HEK293 (cell line): ENCODE results near the gene MBNL2.

Experiments used
- CTCF ChIA-PET: fragments of 350-600 bp; formaldehyde crosslinking; extraction: SDS; loops from one replicate; lab custom pipeline; 2021; ENCODE audit warnings: antibody characterized with exemption; lab: Yijun Ruan, JAX
- POLR2A ChIA-PET: fragments of 300-600 bp; formaldehyde crosslinking; extraction: SDS; loops from one replicate; lab custom pipeline; 2020; ENCODE audit warnings: antibody characterized with exemption, inconsistent platforms; lab: Yijun Ruan, JAX
- H3K27ac ChIP-seq: fragments of 200-500 bp; sonication (Bioruptor generic); 2 replicates; pipeline ENCODE4 v1.5.1; 2014; ENCODE audit warnings: low read depth, low read length, control low read depth, inconsistent platforms; ENCODE audit errors: extremely low read depth
- H3K36me3 ChIP-seq, 2 experiments: fragments of 200-500 bp in 1 of 2; sonication (Bioruptor generic) in 1 of 2; 1 replicate in 1 of 2; 2 replicates in 1 of 2; pipeline ENCODE4 v1.5.1; 2014 to 2017; ENCODE audit warnings: inconsistent platforms in 2 of 2, low read length in 2 of 2; ENCODE audit not compliant: control insufficient read depth in 2 of 2, insufficient read depth in 1 of 2
- H3K4me1 ChIP-seq: fragments of 200-500 bp; sonication (Bioruptor generic); 2 replicates; pipeline ENCODE4 v1.5.1; 2014; ENCODE audit warnings: mild to moderate bottlenecking, low read length, inconsistent platforms; ENCODE audit not compliant: control insufficient read depth, insufficient read depth
- H3K4me3 ChIP-seq: 2 replicates; pipeline ENCODE4 v1.5.1; 2011; ENCODE audit warnings: low read depth, mild to moderate bottlenecking, control low read depth, low read length, moderate library complexity
- H3K9me3 ChIP-seq: fragments of 200-500 bp; sonication (Bioruptor generic); 2 replicates; pipeline ENCODE4 v1.5.1; 2014; ENCODE audit warnings: low read depth, low read length, inconsistent platforms; ENCODE audit not compliant: control insufficient read depth, insufficient read depth
- GLI4 ChIP-seq: fragments of 450-650 bp; formaldehyde crosslinking; IDR thresholded peaks from 2 replicates; pipeline ENCODE4 v1.5.1; 2016; ENCODE audit warnings: missing biosample characterization, missing genetic modification characterization
- INSM2 ChIP-seq: fragments of 450-650 bp; formaldehyde crosslinking; IDR thresholded peaks from 2 replicates; pipeline ENCODE4 v1.5.1; 2016; ENCODE audit warnings: missing biosample characterization, missing genetic modification characterization
- KLF16 ChIP-seq: fragments of 450-650 bp; formaldehyde crosslinking; IDR thresholded peaks from 2 replicates; pipeline ENCODE4 v1.5.1; 2017; ENCODE audit warnings: missing biosample characterization, missing genetic modification characterization
- KLF8 ChIP-seq: fragments of 450-650 bp; formaldehyde crosslinking; IDR thresholded peaks from 2 replicates; pipeline ENCODE4 v1.5.1; 2016; ENCODE audit warnings: missing biosample characterization, missing genetic modification characterization
- OSR2 ChIP-seq: fragments of 450-650 bp; formaldehyde crosslinking; IDR thresholded peaks from 2 replicates; pipeline ENCODE4 v1.5.1; 2016; ENCODE audit warnings: missing biosample characterization, missing genetic modification characterization
- SALL2 ChIP-seq: fragments of 450-650 bp; formaldehyde crosslinking; IDR thresholded peaks from 2 replicates; pipeline ENCODE4 v1.5.0; 2017; ENCODE audit warnings: missing biosample characterization, mild to moderate bottlenecking, missing genetic modification characterization, borderline replicate concordance
- TCF7L2 ChIP-seq: IDR thresholded peaks from 2 replicates; pipeline ENCODE4 v1.6.1; 2011; ENCODE audit warnings: low read depth, mild to moderate bottlenecking, inconsistent platforms, low read length, moderate library complexity, borderline replicate concordance
- ZBTB10 ChIP-seq: fragments of 450-650 bp; formaldehyde crosslinking; IDR thresholded peaks from 2 replicates; pipeline ENCODE4 v1.5.1; 2016; ENCODE audit warnings: missing biosample characterization, missing genetic modification characterization
- ZBTB17 ChIP-seq: fragments of 450-650 bp; formaldehyde crosslinking; IDR thresholded peaks from 2 replicates; pipeline ENCODE4 v1.5.1; 2016; ENCODE audit warnings: missing biosample characterization, missing genetic modification characterization
- ZBTB48 ChIP-seq: fragments of 450-650 bp; formaldehyde crosslinking; IDR thresholded peaks from 2 replicates; pipeline ENCODE4 v1.5.1; 2016; ENCODE audit warnings: missing biosample characterization, missing genetic modification characterization
- ZFP37 ChIP-seq: fragments of 450-650 bp; formaldehyde crosslinking; IDR thresholded peaks from 2 replicates; pipeline ENCODE4 v1.5.1; 2016; ENCODE audit warnings: missing biosample characterization, missing genetic modification characterization
- ZIC2 ChIP-seq: fragments of 450-650 bp; formaldehyde crosslinking; IDR thresholded peaks from 2 replicates; pipeline ENCODE4 v1.5.1; 2016; ENCODE audit warnings: missing biosample characterization, missing genetic modification characterization
- ZNF2 ChIP-seq: fragments of 450-650 bp; formaldehyde crosslinking; IDR thresholded peaks from 2 replicates; pipeline ENCODE4 v1.5.1; 2016; ENCODE audit warnings: missing biosample characterization, missing genetic modification characterization
- ZNF37A ChIP-seq: fragments of 450-650 bp; IDR thresholded peaks from 2 replicates; pipeline ENCODE4 v1.5.1; 2018; ENCODE audit warnings: missing biosample characterization, missing genetic modification characterization
- ZNF433 ChIP-seq: fragments of 450-650 bp; formaldehyde crosslinking; IDR thresholded peaks from 2 replicates; pipeline ENCODE4 v1.5.1; 2016; ENCODE audit warnings: missing biosample characterization, missing genetic modification characterization, low read depth
- ZNF510 ChIP-seq: fragments of 450-650 bp; formaldehyde crosslinking; IDR thresholded peaks from 2 replicates; pipeline ENCODE4 v1.5.1; 2018; ENCODE audit warnings: mild to moderate bottlenecking, missing genetic modification characterization, missing biosample characterization; ENCODE audit not compliant: insufficient replicate concordance
- ZNF530 ChIP-seq: fragments of 450-650 bp; formaldehyde crosslinking; IDR thresholded peaks from 2 replicates; pipeline ENCODE4 v1.5.1; 2016; ENCODE audit warnings: low read depth, missing biosample characterization, missing genetic modification characterization
- ZNF561 ChIP-seq: fragments of 450-650 bp; IDR thresholded peaks from 2 replicates; pipeline ENCODE4 v1.5.1; 2018; ENCODE audit warnings: missing biosample characterization, missing genetic modification characterization, borderline replicate concordance
- ZNF585B ChIP-seq: fragments of 450-650 bp; formaldehyde crosslinking; IDR thresholded peaks from 2 replicates; pipeline ENCODE4 v1.5.1; 2016; ENCODE audit warnings: missing biosample characterization, missing genetic modification characterization
- ZNF792 ChIP-seq: fragments of 450-650 bp; formaldehyde crosslinking; IDR thresholded peaks from 2 replicates; pipeline ENCODE4 v1.5.1; 2016; ENCODE audit warnings: missing biosample characterization, missing genetic modification characterization
- ZSCAN23 ChIP-seq: fragments of 450-650 bp; formaldehyde crosslinking; IDR thresholded peaks from 2 replicates; pipeline ENCODE4 v1.5.1; 2016; ENCODE audit warnings: missing biosample characterization, missing genetic modification characterization
- ZXDB ChIP-seq: fragments of 450-650 bp; formaldehyde crosslinking; IDR thresholded peaks from 2 replicates; pipeline ENCODE4 v1.5.1; 2016; ENCODE audit warnings: missing biosample characterization, missing genetic modification characterization
- TF ChIP-seq, protein P1 (sequence below): fragments of 450-650 bp; formaldehyde crosslinking; IDR thresholded peaks from 2 replicates; pipeline ENCODE4 v1.5.1; 2016; ENCODE audit warnings: missing biosample characterization, missing genetic modification characterization

MBNL2 gene

GRCh38 chr13:97435794-97436193, 213.7 kb downstream of the MBNL2 start:
- ChIA-PET POLR2A (interaction anchor here (1.2 kb wide), 1 partner anchor 9 kb away, joined by 4 read pairs; no protein-coding TSS in a partner anchor), CTCF (no interaction called here)
- H3K4me3 ChIP-seq: peak overlapping the region; percentile 78
- H3K9me3 ChIP-seq: no peaks in the 10 kb centered on the region
- H3K27ac ChIP-seq: no peak overlapping the region
- TF ChIP-seq, protein P1, sequence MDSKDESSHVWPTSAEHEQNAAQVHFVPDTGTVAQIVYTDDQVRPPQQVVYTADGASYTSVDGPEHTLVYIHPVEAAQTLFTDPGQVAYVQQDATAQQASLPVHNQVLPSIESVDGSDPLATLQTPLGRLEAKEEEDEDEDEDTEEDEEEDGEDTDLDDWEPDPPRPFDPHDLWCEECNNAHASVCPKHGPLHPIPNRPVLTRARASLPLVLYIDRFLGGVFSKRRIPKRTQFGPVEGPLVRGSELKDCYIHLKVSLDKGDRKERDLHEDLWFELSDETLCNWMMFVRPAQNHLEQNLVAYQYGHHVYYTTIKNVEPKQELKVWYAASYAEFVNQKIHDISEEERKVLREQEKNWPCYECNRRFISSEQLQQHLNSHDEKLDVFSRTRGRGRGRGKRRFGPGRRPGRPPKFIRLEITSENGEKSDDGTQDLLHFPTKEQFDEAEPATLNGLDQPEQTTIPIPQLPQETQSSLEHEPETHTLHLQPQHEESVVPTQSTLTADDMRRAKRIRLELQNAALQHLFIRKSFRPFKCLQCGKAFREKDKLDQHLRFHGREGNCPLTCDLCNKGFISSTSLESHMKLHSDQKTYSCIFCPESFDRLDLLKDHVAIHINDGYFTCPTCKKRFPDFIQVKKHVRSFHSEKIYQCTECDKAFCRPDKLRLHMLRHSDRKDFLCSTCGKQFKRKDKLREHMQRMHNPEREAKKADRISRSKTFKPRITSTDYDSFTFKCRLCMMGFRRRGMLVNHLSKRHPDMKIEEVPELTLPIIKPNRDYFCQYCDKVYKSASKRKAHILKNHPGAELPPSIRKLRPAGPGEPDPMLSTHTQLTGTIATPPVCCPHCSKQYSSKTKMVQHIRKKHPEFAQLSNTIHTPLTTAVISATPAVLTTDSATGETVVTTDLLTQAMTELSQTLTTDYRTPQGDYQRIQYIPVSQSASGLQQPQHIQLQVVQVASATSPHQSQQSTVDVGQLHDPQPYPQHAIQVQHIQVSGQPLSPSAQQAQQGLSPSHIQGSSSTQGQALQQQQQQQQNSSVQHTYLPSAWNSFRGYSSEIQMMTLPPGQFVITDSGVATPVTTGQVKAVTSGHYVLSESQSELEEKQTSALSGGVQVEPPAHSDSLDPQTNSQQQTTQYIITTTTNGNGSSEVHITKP (tag by site-specific recombination): peak; percentile 54
- TF ChIP-seq ZBTB17: peak; percentile 21; the same call in 1 of the 2 replicates
- peak; percentile 89 for TF ChIP-seq ZBTB48
- 0 out of 2 replicates have a peak, but pooled peaks have one; percentile 30 for TF ChIP-seq TCF7L2
- no peak for TF ChIP-seq ZNF37A (tag by site-specific recombination)
- no peak for TF ChIP-seq KLF8 (tag by site-specific recombination)
- H3K4me1 ChIP-seq: peaks cover 2% of the 10 kb centered on the region; the same call in 1 of the 2 replicates
- H3K36me3 ChIP-seq: no peaks in the 10 kb centered on the region

- Histone ChIP-seq H3K36me3 (no peaks in the 10 kb centered on the region), H3K9me3 (no peaks in the 10 kb centered on the region), H3K4me1 (peaks cover 2% of the 10 kb centered on the region; the same call in 1 of the 2 replicates), H3K4me3 (no peak overlapping the region), H3K27ac (no peak overlapping the region)
- TF ChIP-seq SALL2 (tag by site-specific recombination): no peak
- TF ChIP-seq ZIC2 (tag by site-specific recombination): no peak
- TF ChIP-seq GLI4 (tag by site-specific recombination): no peak
- no peak for TF ChIP-seq ZNF530
- no peak for TF ChIP-seq ZSCAN23 (tag by site-specific recombination)
- no peak for TF ChIP-seq ZXDB (tag by site-specific recombination)
- TF ChIP-seq ZNF585B (tag by site-specific recombination): no peak
- TF ChIP-seq OSR2 (tag by site-specific recombination): no peak
- no peak for TF ChIP-seq ZNF561 (tag by site-specific recombination)
- TF ChIP-seq ZNF433 (tag by site-specific recombination): no peak
- POLR2A ChIA-PET: no interaction called here
- CTCF ChIA-PET: no interaction called here
These were observed 214.7 kb downstream of the MBNL2 start for GRCh38 chr13:97436845-97437244.

DNA sequence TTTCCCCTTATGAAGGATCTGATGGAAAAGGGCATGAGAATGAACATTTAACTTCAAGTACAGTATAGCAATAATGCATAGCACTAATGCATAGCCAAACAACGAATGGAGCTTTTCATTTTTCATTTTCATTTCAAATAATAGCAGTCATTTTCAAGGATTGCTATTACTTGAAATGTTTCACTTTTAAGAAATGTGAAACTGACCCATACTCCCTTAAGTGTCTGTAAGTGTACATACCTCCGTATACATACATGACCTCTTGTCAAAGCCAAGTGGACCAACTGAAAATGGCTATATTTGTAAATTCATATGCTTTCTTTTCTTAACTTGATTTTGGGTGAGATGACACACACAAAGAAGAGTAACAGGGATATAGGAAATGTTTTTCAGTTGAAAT, 215.6 kb downstream of the MBNL2 start:
- Histone ChIP-seq H3K9me3 (no peaks in the 10 kb centered on the region), H3K27ac (no peak overlapping the region), H3K4me1 (peaks cover 2% of the 10 kb centered on the region; the same call in 1 of the 2 replicates), H3K4me3 (no peak overlapping the region), H3K36me3 (no peaks in the 10 kb centered on the region)
- POLR2A ChIA-PET: no interaction called here
- CTCF ChIA-PET: no interaction called here
- TF ChIP-seq KLF16 (tag by site-specific recombination) (no peak), ZBTB10 (tag by site-specific recombination) (no peak), SALL2 (tag by site-specific recombination) (no peak), ZXDB (tag by site-specific recombination) (no peak), INSM2 (tag by site-specific recombination) (no peak), ZFP37 (tag by site-specific recombination) (no peak), ZNF433 (tag by site-specific recombination) (no peak), ZNF2 (tag by site-specific recombination) (no peak), ZNF792 (tag by site-specific recombination) (no peak), ZNF510 (tag by site-specific recombination) (no peak)
